ENCODE results near the gene NPM1. TPM values are rescaled to one million over a fixed set of nuclear protein-coding genes. Genes with fewer than 3 reads are reported as not detected.

Gene NPM1
- total and polyA plus RNA-seq, 12 donors: 376 to 1,874 (median 682) TPM

DNA sequence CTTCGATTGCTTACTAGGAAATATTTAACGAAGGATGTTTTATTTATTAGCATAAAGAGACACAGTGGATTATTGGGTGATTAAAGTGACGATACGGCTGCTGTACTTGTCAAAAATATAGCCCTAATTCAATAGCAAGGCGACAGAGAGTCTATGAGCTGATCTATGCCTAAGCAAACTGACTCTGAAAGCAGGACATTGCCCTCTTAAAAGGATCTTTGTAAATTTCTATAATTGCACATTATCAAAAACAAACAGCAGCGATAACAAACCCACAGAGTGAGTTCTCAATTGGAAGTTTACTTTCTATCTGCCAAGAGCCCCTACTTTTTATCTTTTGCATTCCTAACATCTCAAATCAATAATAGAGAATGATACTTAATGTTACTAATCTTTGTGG lies 47.2 kb upstream of the NPM1 start:
- no peak overlapping the region for H3K4me3 ChIP-seq
- intact Hi-C loops (cut with DNase I): loop anchor here in 1 of 2 donors (5.0 to 10.0 kb wide), 2 partner anchors 533 to 596 kb away; no protein-coding TSS in a partner anchor
- peaks cover 0 to 4% of the 10 kb centered on the region in 2 donors for H3K4me1 ChIP-seq (replicated peaks in 1 of 2)
- no peaks in the 10 kb centered on the region for H3K36me3 ChIP-seq (replicated peaks in 1 of 2)
- TF ChIP-seq CTCF (IDR thresholded peaks at IDR 0.05) (no peak), POLR2A (IDR thresholded peaks at IDR 0.05) (no peak)
- no peak for DNase-seq
- H3K27me3 ChIP-seq: peaks cover 12% of the 10 kb centered on the region
- no peak overlapping the region for H3K27ac ChIP-seq
- 67 to 77% (median 69%) methylated on average over 6 of the region's 6 CpGs for WGBS, 4 donors
- H3K9me3 ChIP-seq (replicated peaks in 1 of 3): no peaks in the 10 kb centered on the region

GRCh38 chr5:171342362-171343111 lies 45.1 kb upstream of the NPM1 start:
- intact Hi-C loops (cut with DNase I): loop anchor here in 1 of 2 donors (5.0 to 10.0 kb wide), 2 partner anchors 535 to 598 kb away; no protein-coding TSS in a partner anchor
- Histone ChIP-seq H3K27me3 (peaks cover 3% of the 10 kb centered on the region), H3K4me3 (no peak overlapping the region), H3K36me3 (replicated peaks in 1 of 2) (no peaks in the 10 kb centered on the region), H3K9me3 (replicated peaks in 1 of 3) (no peaks in the 10 kb centered on the region), H3K27ac (no peak overlapping the region), H3K4me1 (replicated peaks in 1 of 2) (no peaks in the 10 kb centered on the region)
- DNase-seq: peak; percentile 25 to 73 (median 47)
- no peak for TF ChIP-seq POLR2A (IDR thresholded peaks at IDR 0.05)
- peak; percentile 47 to 67 (median 58) for TF ChIP-seq CTCF (IDR thresholded peaks at IDR 0.05)
- 39 to 52% (median 46%) methylated on average over 11 to 17 of the region's 17 CpGs for WGBS, 4 donors

DNA sequence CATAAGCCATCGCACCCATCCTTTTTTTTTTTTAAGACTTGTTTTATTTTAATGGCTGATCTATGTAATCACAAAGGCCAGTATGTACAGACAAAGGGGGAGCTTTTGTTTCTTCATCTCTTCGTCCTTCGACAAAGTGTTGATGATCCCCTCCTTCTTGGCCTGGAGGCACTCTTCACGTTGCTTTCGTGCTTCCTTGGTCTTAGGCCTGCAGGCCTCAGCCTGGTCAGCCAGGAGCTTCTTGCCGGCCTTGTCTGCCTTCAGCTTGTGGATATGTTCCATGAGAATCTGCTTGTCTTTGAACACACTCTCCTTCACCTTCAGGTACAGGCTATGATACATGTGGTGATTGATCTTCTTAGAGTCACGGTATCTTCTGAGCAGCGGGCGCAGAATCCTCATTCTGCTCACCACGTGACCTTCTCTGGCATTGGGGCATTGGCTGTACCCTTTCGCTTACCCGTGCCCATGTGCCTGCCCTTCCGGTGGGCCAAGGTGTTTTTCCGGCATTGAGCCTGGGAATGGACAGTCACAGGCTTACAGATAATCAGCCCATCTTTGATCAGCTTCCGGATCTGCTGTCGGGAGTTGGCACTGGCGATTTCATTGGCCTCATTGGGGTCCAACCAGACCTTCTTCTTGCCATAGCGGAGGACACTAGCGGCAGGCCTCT lies 42.6 kb upstream of the NPM1 start:
- no peak for TF ChIP-seq CTCF (IDR thresholded peaks at IDR 0.05)
- no peak for TF ChIP-seq POLR2A (IDR thresholded peaks at IDR 0.05)
- no peaks in the 10 kb centered on the region for H3K4me1 ChIP-seq (replicated peaks in 1 of 2)
- no peaks in the 10 kb centered on the region for H3K27me3 ChIP-seq
- H3K4me3 ChIP-seq: no peak overlapping the region
- WGBS, 4 donors: 91 to 94% (median 92%) methylated on average over 18 to 19 of the region's 19 CpGs
- H3K9me3 ChIP-seq (replicated peaks in 1 of 3): no peaks in the 10 kb centered on the region
- H3K27ac ChIP-seq: no peak overlapping the region
- intact Hi-C loops (cut with DNase I): loop anchor here in 1 of 2 donors (5.0 to 10.0 kb wide), 2 partner anchors 538 to 600 kb away; no protein-coding TSS in a partner anchor
- no peaks in the 10 kb centered on the region for H3K36me3 ChIP-seq (replicated peaks in 1 of 2)
- DNase-seq: no peak

- no peak for DNase-seq
- Histone ChIP-seq H3K4me1 (replicated peaks in 1 of 2) (no peaks in the 10 kb centered on the region), H3K36me3 (replicated peaks in 1 of 2) (no peaks in the 10 kb centered on the region), H3K27me3 (no peaks in the 10 kb centered on the region), H3K4me3 (no peak overlapping the region), H3K27ac (no peak overlapping the region), H3K9me3 (replicated peaks in 1 of 3) (no peaks in the 10 kb centered on the region)
- intact Hi-C loops (cut with DNase I): no loop called here
- TF ChIP-seq POLR2A (IDR thresholded peaks at IDR 0.05): no peak
- TF ChIP-seq CTCF (IDR thresholded peaks at IDR 0.05): no peak
- 79 to 85% (median 81%) methylated on average over 7 of the region's 7 CpGs for WGBS, 4 donors
Observed at GRCh38 chr5:171351536-171352073, 36.0 kb upstream of the NPM1 start.
